ENCODE measurements around the gene CAPN3.

Gene CAPN3

DNA sequence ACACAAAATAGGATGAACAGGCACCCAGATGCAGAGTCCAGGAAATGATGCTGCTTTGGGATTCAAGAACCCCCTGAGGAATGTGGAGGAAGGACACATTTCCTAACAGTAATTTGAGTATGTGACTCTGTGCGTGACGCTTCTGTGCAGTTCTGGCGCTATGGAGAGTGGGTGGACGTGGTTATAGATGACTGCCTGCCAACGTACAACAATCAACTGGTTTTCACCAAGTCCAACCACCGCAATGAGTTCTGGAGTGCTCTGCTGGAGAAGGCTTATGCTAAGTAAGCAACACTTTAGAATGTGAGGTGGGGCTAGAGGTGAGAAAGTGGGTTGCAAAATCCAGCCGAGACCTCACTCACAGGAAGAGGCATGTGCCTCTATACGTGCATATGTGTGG is 28.3 kb downstream of the CAPN3 start:
- Histone ChIP-seq H3K4me2 (ENCODE audit: low read depth, low read length) (no peak overlapping the region), H3K4me1 (ENCODE audit: low read length) (no peaks in the 10 kb centered on the region), H4K20me1 (ENCODE audit: insufficient read depth, low read length) (no peaks in the 10 kb centered on the region), H2AFZ (ENCODE audit: low read length) (no peak overlapping the region), H3K27ac (ENCODE audit: low read length) (no peak overlapping the region), H3K4me3 (ENCODE audit: low read length) (no peak overlapping the region), H3K79me2 (ENCODE audit: low read length) (no peaks in the 10 kb centered on the region), H3F3A (ENCODE audit: insufficient read depth, low read length) (no peaks in the 10 kb centered on the region), H3K27me3 (replicated peaks; ENCODE audit: insufficient read depth, low read length) (no peaks in the 10 kb centered on the region), H3K9me3 (replicated peaks; ENCODE audit: insufficient read depth, low read length) (no peaks in the 10 kb centered on the region), H3K9me2 (replicated peaks; ENCODE audit: insufficient read depth, low read length) (no peaks in the 10 kb centered on the region), H3K36me3 (replicated peaks; ENCODE audit: insufficient read depth, low read length) (no peaks in the 10 kb centered on the region), H3K9ac (ENCODE audit: low read length) (no peak overlapping the region)
- TF ChIP-seq EZH2phosphoT487 (IDR thresholded peaks at IDR 0.05; ENCODE audit: low read length) (no peak), EZH2 (optimal IDR thresholded peaks at IDR 0.05; ENCODE audit: low read depth, low read length) (no peak)
- TF ChIP-seq, protein P1, sequence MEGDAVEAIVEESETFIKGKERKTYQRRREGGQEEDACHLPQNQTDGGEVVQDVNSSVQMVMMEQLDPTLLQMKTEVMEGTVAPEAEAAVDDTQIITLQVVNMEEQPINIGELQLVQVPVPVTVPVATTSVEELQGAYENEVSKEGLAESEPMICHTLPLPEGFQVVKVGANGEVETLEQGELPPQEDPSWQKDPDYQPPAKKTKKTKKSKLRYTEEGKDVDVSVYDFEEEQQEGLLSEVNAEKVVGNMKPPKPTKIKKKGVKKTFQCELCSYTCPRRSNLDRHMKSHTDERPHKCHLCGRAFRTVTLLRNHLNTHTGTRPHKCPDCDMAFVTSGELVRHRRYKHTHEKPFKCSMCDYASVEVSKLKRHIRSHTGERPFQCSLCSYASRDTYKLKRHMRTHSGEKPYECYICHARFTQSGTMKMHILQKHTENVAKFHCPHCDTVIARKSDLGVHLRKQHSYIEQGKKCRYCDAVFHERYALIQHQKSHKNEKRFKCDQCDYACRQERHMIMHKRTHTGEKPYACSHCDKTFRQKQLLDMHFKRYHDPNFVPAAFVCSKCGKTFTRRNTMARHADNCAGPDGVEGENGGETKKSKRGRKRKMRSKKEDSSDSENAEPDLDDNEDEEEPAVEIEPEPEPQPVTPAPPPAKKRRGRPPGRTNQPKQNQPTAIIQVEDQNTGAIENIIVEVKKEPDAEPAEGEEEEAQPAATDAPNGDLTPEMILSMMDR (IDR thresholded peaks at IDR 0.05; ENCODE audit: low read length): no peak
- no peak for DNase-seq

DNA sequence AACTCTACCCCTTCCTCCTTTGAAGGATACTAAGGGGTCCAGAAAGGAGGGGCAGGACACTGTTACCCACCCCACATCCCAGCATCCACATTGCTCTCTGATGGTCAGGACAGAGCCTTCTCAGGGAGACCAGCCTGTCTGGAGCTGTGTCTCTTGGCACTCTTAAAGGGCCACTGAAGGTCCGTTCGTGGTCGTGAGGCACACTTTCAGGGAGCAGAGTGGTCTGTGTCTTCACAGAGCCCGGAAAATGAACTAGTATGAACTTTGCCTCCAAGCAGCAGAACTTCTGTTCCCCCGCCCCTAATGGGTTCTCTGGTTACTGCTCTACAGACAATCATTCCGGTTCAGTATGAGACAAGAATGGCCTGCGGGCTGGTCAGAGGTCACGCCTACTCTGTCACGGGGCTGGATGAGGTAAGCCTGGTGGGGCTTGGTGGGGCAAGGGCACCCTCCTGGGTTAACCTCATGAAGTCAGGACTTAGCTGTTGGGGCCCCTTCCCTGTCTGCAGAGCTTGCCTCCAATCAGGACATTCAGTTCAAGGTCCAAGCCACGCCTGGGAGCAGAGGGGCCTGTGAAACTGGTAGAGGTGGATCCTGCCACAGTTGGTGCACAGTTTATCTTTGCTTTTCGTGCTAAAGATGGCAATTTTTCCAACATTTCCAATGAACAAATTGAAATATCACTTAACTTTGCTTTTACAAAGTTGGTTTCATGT is 33.2 kb downstream of the CAPN3 start:
- TF ChIP-seq EZH2 (optimal IDR thresholded peaks at IDR 0.05; ENCODE audit: low read depth, low read length) (no peak), EZH2phosphoT487 (IDR thresholded peaks at IDR 0.05; ENCODE audit: low read length) (no peak)
- TF ChIP-seq, protein P1 (IDR thresholded peaks at IDR 0.05; ENCODE audit: low read length): no peak
- no peak overlapping the region for H3K4me3 ChIP-seq (ENCODE audit: low read length)
- H3K4me2 ChIP-seq (ENCODE audit: low read depth, low read length): no peak overlapping the region
- no peak overlapping the region for H3K9ac ChIP-seq (ENCODE audit: low read length)
- no peaks in the 10 kb centered on the region for H3K4me1 ChIP-seq (ENCODE audit: low read length)
- no peaks in the 10 kb centered on the region for H3K36me3 ChIP-seq (replicated peaks; ENCODE audit: insufficient read depth, low read length)
- no peaks in the 10 kb centered on the region for H3K79me2 ChIP-seq (ENCODE audit: low read length)
- no peaks in the 10 kb centered on the region for H3K9me3 ChIP-seq (replicated peaks; ENCODE audit: insufficient read depth, low read length)
- no peaks in the 10 kb centered on the region for H3F3A ChIP-seq (ENCODE audit: insufficient read depth, low read length)
- no peak for DNase-seq
- H4K20me1 ChIP-seq (ENCODE audit: insufficient read depth, low read length): no peaks in the 10 kb centered on the region
- no peak overlapping the region for H2AFZ ChIP-seq (ENCODE audit: low read length)
- H3K27ac ChIP-seq (ENCODE audit: low read length): no peak overlapping the region
- H3K9me2 ChIP-seq (replicated peaks; ENCODE audit: insufficient read depth, low read length): no peaks in the 10 kb centered on the region
- no peaks in the 10 kb centered on the region for H3K27me3 ChIP-seq (replicated peaks; ENCODE audit: insufficient read depth, low read length)

DNA sequence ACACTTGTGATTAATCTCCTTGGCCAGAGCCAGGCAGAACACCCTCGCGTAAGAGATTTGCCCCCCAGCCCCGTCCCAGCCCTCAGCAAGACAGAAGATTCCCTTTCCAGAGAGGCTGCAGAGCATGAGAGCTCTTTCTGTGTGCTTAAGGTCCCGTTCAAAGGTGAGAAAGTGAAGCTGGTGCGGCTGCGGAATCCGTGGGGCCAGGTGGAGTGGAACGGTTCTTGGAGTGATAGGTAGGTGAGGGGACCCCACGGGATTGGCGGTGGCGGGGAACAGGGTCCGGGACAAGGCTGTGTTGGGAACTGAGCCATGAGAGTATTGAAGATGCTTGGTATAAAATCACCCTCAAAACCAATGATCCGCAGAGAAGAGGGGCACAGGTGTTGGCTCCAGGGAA is 34.8 kb downstream of the CAPN3 start:
- H4K20me1 ChIP-seq (ENCODE audit: insufficient read depth, low read length): no peaks in the 10 kb centered on the region
- no peaks in the 10 kb centered on the region for H3K27me3 ChIP-seq (replicated peaks; ENCODE audit: insufficient read depth, low read length)
- H3K9ac ChIP-seq (ENCODE audit: low read length): no peak overlapping the region
- no peak for DNase-seq
- TF ChIP-seq, protein P1 (IDR thresholded peaks at IDR 0.05; ENCODE audit: low read length): no peak
- TF ChIP-seq EZH2 (optimal IDR thresholded peaks at IDR 0.05; ENCODE audit: low read depth, low read length) (no peak), EZH2phosphoT487 (IDR thresholded peaks at IDR 0.05; ENCODE audit: low read length) (no peak)
- H3K79me2 ChIP-seq (ENCODE audit: low read length): no peaks in the 10 kb centered on the region
- H3K9me3 ChIP-seq (replicated peaks; ENCODE audit: insufficient read depth, low read length): no peaks in the 10 kb centered on the region
- H3K4me2 ChIP-seq (ENCODE audit: low read depth, low read length): no peak overlapping the region
- H3K9me2 ChIP-seq (replicated peaks; ENCODE audit: insufficient read depth, low read length): no peaks in the 10 kb centered on the region
- H3K4me3 ChIP-seq (ENCODE audit: low read length): no peak overlapping the region
- H3K36me3 ChIP-seq (replicated peaks; ENCODE audit: insufficient read depth, low read length): no peaks in the 10 kb centered on the region
- H3K4me1 ChIP-seq (ENCODE audit: low read length): no peaks in the 10 kb centered on the region
- no peak overlapping the region for H2AFZ ChIP-seq (ENCODE audit: low read length)
- no peaks in the 10 kb centered on the region for H3F3A ChIP-seq (ENCODE audit: insufficient read depth, low read length)
- H3K27ac ChIP-seq (ENCODE audit: low read length): no peak overlapping the region

Measured in MM.1S (cell line).